HG03457 (cell line): Measurements from ENCODE around the gene RASSF5.

Experiments used
- ATAC-seq: cut with Tn5 transposase; IDR thresholded peaks from one replicate; pipeline ENCODE4 v1.9.1; 2021; ENCODE audit warnings: moderate number of reproducible peaks; ENCODE audit not compliant: unreplicated experiment

The RASSF5 gene

DNA sequence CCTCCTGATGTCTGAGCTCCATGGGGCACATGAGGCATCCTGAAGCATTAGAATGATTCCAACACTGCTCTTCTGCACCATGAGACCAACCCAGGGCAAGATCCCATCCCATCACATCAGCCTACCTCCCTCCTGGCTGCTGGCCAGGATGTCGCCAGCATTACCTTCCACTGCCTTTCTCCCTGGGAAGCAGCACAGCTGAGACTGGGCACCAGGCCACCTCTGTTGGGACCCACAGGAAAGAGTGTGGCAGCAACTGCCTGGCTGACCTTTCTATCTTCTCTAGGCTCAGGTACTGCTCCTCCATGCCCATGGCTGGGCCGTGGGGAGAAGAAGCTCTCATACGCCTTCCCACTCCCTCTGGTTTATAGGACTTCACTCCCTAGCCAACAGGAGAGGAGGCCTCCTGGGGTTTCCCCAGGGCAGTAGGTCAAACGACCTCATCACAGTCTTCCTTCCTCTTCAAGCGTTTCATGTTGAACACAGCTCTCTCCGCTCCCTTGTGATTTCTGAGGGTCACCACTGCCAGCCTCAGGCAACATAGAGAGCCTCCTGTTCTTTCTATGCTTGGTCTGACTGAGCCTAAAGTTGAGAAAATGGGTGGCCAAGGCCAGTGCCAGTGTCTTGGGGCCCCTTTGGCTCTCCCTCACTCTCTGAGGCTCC, 11.1 kb upstream of the RASSF5 start:
- ATAC-seq: peak; percentile 58

- ATAC-seq: no peak
Measured at GRCh38 chr1:206497363-206497762, 10.0 kb upstream of the RASSF5 start.

DNA sequence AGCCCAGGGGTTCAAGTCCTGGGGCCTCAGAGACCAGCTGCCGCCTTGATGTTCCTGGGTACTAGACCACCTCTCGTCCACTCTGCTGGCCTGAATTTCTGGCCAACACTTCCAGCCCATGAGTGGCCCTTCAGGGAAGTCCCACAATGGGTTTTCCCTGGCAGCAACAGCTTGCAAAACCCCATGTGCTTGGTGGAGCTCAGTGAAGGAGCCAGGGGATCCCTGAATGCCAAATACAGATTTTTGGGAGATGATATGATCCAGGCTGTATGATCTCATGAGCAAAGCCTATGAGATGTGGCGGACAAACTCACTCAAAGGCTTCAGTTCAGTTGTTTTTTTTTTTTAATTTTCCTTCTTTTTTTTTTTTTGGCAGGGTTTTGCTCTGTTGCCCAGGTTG, 9.6 kb upstream of the RASSF5 start:
- no peak for ATAC-seq

DNA sequence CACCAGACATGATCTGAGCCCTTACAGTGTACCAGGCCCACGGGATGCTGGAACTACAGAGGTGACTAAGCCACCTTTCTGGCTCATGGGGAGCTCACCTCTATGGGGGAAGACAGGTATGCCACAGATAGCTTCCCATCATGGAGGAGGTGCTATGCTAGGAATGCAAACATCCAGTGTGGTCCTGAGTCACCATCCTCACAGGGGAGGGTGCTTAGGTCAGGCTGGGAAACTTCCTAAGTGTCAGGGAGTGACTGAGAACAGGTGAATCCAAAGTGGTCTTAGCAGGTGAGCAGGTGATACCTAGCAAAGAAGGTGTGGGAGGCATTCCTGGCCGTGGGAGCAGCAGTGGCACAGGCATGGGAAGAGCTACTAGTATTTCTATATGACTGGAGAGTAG, 8.6 kb upstream of the RASSF5 start:
- no peak for ATAC-seq

GRCh38 chr1:206500046-206500445, 7.3 kb upstream of the RASSF5 start:
- ATAC-seq: no peak

DNA sequence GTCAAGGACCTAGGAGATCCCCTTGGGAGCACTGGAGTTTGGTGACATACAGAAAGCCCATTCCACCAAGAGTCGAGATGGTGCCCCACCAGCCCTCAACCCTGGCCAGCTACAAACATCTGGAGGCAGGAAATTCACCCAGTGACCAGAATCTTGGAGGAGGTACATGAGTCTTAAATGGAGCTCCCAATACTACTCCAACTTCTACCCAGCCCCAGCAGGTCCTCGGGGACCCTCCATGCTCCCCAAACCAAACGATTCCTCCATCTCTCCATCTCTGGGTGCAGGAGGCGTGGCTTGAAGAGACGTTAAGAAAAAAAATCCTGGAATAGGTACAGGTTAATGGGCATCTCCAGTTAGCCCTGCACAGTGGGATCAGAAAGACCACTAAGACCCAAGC, 5.5 kb upstream of the RASSF5 start:
- no peak for ATAC-seq

GRCh38 chr1:206502403-206502802, 4.9 kb upstream of the RASSF5 start:
- ATAC-seq: no peak

GRCh38 chr1:206502812-206503211, 4.5 kb upstream of the RASSF5 start:
- ATAC-seq: no peak

DNA sequence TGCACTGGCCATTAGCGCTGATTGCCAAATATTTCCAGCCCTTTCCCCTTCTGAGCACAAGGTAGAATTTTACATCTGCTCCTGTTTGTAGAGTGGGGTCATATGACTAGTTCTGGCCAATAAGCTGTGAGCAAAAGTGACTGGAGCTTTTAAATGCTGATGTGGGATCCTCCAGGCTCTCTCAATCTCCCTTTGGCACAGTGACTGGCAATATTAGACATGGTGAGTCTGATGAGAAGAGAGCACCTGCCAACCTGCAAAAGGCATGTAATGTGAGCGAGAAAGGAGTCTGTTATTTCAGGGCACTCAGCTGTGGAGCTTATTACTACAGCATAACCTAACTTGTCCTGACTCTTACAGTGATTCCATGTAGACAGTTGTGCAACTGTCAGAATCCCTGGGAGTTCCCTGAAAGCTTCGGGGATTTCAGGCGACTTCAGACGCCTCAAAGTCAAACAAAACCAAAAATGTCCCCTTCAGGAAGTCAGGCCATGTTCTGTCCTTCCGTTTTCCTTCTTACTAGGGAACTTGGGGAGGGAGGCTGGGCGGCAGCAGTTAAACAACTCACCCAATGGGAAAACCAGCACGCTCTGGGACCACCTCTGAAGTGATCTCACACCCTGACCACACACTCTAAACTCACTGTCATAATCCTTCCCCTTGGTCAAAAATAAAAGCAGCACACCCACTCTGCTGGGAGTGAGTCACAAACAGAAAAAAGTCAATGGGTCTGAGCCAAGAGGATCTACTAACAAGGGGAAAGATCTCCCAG, 3.6 kb upstream of the RASSF5 start:
- peak; percentile 56 for ATAC-seq

GRCh38 chr1:206504363-206504713, 3.0 kb upstream of the RASSF5 start:
- no peak for ATAC-seq

- no peak for ATAC-seq
Measured at GRCh38 chr1:206505702-206506355, 1.5 kb upstream of the RASSF5 start.

DNA sequence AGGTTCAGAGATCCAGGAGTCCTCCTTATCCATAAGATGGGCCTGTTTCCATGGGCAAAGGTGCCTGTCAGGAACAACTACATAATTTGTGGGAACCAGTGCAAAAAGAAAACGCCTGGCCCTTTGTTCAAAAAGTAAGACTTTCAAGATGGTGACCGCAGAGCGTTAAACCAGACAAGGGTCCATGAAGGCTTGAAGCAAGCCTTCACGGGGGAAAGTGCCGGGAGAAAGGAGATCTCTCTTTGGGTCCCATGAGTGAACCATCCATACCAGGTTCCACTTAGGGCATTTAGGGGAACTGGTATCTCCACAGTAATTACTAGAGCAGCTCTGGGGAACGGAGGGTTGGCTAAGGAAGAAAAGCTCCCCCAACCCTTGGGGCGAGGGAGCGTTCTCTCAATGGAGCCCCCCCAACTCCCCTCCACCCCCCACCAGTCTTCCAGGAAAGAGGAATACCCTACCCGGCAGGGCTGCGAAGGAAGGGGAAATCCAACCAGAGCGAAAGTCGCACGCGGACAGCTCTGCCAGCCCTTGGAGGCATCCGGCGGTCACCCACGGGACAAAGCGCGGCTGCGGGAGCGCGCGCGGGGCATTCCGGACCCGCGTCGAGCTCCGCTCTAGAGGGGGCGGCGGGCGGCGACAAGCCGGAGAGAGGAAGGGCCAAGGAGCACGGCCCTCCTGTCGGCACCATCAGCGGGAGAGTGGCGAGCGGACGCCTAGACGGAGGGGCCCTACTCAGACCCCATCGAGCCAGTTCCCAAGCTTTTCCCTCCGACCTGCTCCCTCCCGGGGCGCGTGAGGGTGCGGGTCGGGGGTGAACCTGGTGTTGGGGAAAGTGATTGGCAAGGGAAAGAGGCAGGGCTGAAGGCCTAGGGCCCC, 687 bp upstream of the RASSF5 start:
- ATAC-seq: no peak

DNA sequence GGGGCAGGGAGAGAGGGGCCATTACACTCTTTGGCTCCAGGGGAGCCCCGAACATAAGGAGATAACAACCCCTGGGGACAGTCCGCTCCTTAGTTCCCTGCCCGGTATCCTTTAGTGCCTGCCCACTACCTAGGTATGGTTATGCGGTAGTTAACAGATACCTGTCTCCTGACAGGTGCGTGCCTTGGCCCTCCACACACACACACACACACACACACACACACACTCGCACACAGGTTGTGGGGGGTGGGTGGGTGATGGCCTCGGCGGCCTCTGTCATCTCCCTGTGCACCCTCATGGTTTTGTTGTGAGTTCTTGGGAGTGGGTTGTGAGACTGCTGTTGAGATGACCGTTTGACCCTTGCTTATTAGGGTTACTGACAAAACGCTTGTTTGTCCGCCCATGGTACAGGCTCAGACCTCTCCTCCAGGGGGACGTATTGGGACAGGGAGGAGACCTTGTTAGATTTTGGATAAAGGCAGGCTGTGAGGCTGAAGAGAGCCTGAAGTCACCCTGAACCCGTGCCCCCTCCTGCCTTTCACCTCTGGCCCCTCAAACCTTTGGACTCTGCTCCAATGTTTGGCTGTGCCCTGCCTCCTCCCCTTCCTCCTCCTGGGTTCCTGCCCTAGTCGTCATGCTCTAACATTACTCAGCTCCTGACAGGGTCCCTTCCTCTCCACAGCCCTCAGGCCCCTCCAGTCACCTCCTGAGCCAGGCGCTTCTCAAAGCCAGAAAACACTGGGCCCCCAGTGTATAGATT, 979 bp downstream of the RASSF5 start:
- no peak for ATAC-seq

DNA sequence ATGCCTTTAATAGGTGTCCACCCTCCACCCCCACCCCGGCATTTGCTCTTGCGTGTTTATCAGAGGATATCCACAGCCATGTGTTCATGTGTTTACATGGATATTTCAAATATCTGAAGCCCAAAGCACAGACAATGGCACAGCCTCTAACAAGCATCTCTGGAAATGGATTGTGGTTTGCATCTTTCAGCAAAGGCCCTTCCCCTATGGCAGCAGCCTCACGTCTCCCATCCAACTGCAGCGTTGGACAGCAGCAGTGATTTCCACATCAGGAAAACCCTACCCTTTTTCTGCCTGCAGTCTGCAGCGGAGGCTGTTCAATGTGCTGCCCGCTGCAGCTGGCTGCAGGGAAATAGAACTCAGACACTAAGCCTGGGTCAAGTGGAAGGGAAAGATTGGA, 1.6 kb downstream of the RASSF5 start:
- no peak for ATAC-seq

DNA sequence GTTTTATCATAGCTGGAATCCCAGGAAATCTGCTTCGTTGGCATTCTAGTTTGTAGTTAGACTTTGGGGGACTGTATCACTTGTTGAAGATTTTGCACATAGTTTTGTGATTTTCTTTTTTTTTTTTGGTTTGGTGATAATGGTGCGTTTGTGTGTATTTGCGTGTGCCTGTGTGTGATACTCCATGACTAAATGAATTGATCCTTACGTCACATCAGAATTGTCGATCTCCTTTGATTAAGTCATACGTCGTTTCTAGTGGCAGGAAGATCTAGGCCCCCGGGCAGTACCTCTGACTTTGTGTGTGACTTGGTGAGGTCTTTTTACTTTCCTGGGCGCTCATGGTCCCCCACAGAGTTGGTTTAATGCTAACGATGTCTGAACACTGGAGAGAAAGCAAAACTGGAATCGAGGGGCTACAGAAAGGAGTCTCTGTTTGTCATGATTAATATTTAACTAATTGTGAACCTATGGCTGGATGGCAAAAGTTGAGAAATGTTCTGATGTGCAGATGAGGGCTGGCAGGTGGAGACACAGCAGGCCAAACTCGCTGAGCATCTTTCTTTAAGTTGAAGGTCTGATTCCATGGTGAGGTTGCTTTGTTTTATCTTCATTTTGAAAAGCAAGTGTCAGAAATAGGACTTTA, 2.4 kb downstream of the RASSF5 start:
- no peak for ATAC-seq

DNA sequence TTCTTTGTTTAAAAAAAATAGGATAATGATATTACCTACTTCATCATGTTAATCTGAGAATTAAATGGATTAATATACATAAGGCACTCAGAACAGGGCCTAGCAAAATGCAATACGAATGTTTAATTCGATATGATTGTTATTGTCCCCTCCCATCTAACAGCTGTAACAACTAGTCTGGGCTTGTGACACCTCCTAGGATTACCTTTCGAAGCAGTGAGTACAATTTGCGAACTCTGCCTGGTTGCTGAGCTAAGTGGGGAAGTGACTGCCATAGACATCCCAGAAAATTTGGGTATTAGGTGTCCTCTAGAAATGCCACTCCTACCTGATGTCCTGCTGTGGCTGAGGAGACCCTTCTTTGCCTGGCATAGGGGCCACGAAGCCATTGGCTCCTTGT, 3.0 kb downstream of the RASSF5 start:
- ATAC-seq: no peak

DNA sequence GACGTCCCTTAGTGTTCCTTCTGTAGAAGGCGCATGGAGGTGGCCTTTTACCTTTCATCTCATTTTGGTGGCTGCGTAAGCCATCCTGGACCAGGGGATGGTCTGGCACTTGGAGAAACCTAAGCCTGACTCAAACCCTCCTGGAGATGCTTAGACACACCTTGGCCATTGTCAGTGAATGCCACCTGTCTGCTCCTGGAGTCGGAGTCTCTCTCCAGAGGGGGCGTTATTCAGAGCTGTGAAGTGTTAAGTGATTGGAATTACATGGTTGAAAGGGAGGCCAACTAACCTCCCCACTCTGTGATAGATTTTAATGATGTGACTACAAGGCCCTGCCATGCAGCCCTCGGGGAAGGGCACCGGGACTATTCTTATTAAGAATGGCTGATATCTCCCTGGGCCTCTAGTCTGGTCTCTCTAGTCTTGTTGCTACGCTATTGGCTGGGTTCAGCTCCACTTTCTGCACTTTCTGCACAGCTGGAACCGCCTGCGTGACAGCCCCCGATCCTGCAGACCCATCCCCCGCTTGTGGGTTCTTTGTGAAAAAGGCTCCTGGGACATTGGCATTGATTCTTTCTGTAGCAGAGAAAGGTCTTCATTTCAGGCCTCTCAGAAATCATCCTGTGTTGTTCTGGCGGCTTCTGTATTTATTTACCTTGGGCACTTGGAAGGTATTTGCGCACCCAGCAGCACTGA, 4.2 kb downstream of the RASSF5 start:
- ATAC-seq: no peak

GRCh38 chr1:206512058-206512850, 4.9 kb downstream of the RASSF5 start:
- no peak for ATAC-seq

DNA sequence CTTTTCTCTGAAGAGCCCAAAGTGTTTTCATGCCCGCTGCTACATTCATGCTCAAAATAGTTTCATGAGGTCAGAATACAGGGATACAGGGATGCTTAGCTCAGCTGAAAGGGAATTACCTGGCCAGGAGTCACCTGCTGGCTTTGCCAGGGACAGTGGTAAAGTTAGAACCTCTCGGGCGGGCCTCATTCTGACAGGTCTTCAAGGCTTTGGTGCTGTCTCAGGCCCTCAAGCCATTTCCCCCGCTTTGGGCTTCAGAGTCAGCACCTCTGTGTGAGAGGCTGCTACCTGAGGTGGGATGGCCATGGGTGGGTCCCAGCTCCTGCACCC, 5.5 kb downstream of the RASSF5 start:
- ATAC-seq: no peak
